HG03460 (cell line): ENCODE data around the gene PHOX2B.
"Not testable (repeated sequence)": the region's sequence is repeated elsewhere in the genome, so short reads cannot be mapped to it uniquely, and the experiment has no call there.

Experiments
- ATAC-seq: cut with Tn5 transposase; IDR thresholded peaks from one replicate; pipeline ENCODE4 v1.9.1; 2021; ENCODE audit not compliant: unreplicated experiment

Gene PHOX2B

GRCh38 chr4:41749631-41750039, 1.1 kb upstream of the PHOX2B start:
- ATAC-seq: no peak

- ATAC-seq: no peak
Observed at GRCh38 chr4:41748074-41748570, 403 bp downstream of the PHOX2B start.

GRCh38 chr4:41747230-41748055, 1.1 kb downstream of the PHOX2B start:
- ATAC-seq: no peak

DNA sequence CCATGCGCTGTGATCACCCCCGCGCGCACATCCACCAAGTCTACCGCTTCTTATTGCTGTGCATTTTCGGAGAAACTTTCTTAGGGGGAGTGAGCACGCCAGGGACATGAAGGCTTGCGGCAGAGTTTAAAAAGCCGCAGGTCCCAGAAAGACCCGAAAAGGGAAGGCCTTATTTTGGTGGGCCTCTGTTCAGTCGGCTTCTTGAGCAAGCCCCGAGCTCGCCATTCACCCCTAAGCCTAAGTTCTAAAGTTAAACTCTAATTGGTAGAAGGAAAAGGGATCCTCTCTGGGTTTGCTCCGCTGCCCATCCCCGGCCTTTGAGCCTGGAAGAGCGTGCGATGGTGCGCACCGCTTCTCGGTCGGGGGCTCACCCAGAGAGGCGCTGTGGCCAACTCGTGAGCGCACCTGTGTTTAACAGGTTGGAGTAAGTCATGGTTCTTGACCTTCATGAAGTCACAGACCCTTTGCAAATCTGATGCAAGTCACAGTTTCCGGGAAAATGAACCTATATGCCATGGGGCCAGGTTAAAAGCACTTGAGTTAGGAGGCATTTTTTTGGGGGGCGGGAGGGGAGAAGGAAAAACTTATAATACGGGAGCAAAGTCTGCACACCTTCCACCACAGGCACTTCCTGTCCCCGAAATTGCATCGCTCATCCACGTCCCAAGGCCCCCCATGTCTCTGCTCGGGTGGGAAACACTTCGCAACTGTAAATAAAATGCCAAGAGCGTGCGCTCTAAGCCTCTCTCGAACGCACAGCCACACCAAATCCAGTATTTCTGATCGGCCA, 1.9 kb downstream of the PHOX2B start:
- no peak for ATAC-seq

DNA sequence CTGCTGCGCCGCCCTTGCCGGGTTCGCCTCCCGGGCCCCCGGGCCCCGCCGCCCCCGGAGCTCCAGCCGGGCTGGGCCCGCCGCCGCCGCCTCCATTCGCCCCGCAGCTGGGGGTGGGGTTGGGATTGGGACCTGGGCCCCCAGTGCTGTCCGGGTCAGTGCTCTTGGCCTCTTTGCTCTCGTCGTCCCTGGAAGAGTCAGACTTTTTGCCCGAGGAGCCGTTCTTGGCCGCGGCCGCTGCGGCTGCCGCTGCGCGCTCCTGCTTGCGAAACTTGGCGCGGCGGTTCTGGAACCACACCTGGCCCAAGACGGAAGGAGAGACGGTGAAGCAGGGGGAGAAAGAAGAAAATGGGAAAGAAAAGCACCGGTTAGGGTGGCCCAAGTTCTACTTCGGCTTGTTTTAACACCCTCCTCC, 2.5 kb downstream of the PHOX2B start:
- no peak for ATAC-seq

DNA sequence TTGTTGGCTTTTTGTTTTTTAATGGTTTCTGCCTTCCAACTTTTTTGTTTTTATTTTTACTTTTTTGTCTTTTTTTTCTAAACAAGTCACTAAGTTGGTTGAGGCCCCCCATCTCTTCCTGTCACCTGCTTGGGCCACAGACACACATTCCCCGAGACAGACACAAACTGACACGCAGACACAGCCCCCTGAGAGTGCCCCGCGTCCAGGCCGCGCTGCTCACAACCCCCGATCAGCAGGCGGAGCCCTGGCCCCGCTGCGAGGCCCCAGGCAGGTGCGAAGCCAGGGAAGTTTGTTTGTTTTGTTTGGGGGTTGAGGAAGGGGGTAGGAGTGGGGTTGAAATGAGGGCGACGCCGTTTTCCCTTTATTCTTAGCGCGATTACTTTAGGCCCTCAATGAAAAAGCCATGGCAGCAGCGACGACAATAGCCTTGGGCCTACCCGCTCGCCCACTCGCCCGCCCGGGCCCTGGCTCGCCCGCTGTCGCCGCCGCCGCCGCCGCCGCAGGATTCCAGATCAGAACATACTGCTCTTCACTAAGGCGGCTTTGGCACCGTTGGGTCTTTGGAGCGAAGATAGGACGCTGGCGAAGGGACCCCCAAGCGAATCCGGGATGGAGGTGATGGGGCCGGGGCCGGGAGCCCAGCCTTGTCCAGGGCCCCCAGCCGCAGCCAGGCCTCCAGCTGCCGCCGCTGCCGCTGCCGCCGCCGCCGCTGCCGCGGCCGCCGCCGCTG, 3.1 kb downstream of the PHOX2B start:
- ATAC-seq: no peak

DNA sequence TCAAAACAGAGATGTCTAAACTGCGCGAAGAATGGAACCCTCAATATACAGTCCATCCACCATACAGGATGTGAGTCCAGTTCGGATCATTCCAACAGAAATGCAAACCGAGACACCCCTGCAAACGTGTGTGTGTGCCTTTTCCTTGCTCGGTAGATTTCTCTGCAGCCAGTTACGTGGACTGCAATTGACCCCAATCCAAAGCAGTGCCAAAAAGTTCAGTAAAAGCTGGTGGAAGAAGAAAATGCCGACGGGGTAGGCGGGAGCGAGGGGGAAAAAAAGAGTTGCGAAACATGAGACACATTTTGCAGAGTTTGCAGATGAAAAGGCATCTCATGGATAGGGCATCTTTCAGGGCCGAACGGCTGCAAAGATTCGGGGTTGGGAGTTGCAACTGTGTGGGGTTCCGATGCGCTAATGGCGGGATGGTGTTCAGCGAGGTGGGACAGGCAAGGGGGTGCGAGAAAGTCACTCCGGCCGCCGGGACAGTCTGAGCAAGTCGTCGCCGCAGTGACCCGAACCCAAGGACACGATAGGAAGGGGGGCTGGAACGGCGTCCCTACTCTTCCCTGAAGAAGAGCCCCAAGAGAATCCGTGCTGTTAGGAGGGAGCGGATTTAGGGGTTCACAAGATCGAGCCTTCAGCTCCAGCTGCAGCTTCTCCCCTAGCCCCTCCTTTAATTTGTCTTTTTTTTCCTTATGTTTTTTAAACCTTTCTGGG, 3.8 kb downstream of the PHOX2B start:
- ATAC-seq: no peak

DNA sequence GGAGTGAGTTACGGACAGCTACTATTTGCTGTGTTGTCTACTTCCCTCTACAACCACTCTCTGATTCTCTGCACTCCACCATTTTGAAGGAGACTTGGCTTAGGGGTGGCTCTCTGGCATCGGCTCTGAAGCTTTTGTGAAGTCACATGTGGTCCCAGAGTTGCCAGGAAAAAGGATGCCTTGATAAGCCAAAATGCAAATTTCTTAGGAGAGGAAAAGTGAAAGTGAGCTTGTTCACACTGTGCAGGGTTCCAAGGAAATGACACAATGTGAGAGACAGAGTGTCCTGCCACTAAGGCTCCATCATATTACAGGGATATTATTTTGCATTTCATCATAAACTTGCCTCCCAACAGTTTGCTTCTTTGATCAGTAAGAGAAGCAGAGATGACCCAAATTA, 7.2 kb downstream of the PHOX2B start:
- ATAC-seq: no peak

GRCh38 chr4:41737491-41737890, 11.0 kb downstream of the PHOX2B start:
- not testable (repeated sequence) for ATAC-seq

DNA sequence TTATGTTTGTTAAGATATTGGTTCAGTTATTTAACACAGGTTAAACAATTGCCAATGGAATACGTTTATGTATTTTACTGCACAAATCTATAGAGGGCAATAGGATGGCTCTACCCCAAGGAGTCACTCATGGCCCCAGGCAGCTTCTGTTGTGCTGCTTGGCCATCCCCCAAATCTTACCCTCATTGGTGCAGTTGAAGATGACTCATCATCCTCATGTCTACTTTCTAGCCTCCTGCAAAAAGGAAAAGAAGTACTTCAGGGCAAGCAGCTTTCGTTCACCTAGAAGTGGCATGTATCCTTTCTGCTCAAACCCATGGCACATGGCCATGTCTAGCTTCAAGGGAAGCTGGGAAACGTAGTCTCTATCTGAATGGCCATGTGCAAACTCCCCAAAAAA, 14.2 kb downstream of the PHOX2B start:
- ATAC-seq: no peak

DNA sequence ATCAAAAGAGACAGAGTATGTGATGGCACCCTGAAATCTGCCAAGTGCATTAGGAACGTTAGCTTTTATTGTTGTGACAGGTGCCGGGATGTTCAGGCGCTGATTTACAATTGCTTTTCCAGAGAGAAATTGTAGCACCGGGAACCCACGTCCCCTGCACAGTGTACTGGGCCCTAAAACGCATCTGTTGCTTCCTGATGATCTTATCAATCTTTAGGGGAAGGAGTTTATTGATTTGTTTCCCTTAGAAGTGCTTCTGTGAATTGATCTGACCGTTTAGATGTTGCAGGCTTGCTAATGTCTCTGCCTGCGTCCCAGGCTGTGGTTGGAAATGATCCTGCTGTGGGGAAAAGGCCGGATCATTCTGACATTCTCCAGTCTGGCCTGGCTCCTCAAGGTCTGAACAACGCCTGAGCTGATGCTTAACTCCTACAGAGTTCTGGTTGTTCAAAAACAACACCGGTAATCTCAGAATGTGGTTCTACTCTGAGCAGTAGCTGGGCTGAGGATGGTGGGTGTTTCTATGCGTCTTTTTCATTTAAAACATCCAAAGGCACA, 16.9 kb downstream of the PHOX2B start:
- no peak for ATAC-seq

DNA sequence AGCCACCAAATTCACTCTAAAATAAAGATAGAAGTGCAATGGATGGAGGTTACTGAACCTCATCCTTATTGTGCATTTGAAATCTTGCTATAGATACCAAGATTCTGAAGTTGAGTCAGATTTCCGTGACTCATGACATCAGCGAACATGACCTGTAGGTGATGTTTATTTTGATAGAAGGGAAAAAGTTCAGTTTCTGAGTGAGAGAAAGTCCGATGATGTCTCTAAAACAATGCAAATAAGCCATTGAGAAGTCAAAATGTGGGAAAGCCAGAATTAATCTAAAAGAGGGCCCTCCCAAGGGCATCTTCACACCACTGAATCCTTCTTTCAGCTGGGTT, 20.0 kb downstream of the PHOX2B start:
- ATAC-seq: no peak

DNA sequence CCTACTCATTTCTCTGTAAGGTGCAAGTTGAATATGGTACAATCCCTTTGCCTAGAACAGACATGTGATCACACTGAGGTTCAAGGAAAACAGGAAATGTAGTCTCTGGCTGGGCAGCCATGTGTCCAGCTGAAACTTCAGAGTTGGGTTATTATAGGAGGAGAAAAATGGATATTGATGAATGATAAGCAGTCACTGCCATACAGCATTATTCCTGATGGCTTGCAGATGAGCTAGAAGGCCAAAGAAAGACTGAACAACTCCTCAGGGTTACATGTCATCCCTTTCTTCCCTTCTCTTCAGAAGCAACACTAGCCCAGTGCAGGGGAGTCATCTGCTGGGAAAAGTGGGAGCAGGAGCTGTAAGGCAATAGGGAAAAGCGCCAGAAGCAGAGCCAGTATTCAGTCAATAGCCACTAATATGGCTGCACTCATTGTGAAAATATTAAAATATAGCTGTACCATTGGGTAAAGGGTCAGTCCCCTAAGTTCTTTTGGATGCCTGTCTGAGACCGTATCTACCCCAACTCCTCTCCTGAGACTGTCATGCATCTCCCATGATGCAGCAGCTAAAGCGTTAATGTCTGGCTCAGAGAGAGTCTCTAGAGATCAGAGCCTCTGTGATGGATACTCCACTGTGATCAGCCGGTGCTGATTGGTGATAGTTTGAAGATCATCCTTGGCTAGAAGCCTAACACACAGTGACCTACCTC, 20.5 kb downstream of the PHOX2B start:
- ATAC-seq: no peak

DNA sequence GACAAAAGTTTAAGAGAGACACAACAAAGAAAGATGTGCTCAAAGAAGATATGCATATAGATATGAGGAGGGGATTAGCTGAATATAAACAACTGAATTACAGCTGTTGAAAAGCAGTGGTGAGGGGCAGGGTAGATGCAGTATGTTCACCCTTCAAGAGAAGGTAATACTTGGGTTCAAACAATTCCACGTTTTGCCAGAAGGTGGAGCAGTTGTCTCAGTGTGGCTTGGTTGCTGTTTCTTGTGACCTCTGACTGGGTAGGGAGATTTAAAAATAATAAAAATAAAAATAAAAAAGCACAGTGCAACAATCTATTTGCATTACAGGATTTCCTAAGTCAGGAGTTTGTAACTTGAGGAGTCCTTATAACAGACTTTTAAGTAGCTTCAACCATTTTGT, 23.3 kb downstream of the PHOX2B start:
- ATAC-seq: no peak

- ATAC-seq: no peak
Observed at GRCh38 chr4:41723286-41723685, 25.2 kb downstream of the PHOX2B start.

DNA sequence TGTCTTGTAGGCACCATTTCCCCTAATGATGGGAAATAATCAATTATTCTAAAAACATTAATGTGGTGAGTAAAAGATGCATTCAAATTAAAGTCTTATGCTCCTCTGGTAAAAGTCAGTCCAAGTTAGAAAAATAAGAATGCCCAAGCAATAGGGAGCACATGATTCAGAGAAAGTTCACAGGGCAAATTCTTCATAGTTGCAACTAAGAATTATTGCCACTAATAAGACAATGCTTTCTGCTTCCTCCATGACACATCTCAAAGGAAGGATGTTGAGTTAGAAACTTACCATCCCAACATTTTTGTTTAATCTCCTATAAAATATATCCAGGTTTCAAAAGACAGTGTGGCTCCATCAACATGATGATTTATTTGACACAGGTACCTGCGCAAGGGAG, 26.3 kb downstream of the PHOX2B start:
- no peak for ATAC-seq

GRCh38 chr4:41719417-41719816, 29.1 kb downstream of the PHOX2B start:
- ATAC-seq: no peak

DNA sequence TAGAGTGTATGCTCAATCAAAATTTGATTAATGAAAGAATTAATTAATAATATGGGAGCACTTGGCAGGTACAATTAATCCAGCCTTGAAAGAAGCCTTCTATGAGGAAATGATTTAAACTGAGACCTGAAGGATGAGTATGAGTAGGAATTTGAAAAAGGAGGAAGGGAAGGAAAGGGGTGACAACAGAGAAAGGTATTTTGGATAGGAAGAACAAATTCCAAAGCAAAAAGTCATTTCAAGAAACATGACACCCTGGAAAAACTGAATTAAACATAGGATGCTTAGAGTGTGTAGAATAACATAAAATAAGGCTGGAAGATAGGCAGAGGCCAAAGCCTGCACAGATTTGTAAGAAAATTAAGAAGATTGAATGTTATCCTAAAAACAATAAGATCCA, 29.6 kb downstream of the PHOX2B start:
- ATAC-seq: no peak

- no peak for ATAC-seq
Observed at GRCh38 chr4:41715155-41715554, 33.4 kb downstream of the PHOX2B start.
